Endometrial microvascular endothelial cells (primary cell): ENCODE measurements around the gene UBAC2. TPM values are rescaled to one million over a fixed set of nuclear protein-coding genes. Genes with fewer than 3 reads are reported as not detected.

Experiments
- in situ Hi-C: cut with HindIII; loops from 2 replicates; pipeline ENCODE4 v1.10.0; 2017; ENCODE audit warnings: low sequenced_read_pairs, low pct_unique_long_range_greater_than_20kb; ENCODE audit errors: inconsistent ontology term
- total RNA-seq: library from RNA; depleted of rRNA; stranded (reverse); fragments of >200 nt; gene quantifications from one replicate; pipeline ENCODE4 v1.2.3, GENCODE V29; 2015; ENCODE audit errors: inconsistent ontology term

Gene UBAC2
- total RNA-seq, 1 donor from 2014 or later = 56.8 TPM

- in situ Hi-C loops = no loop called here
Measured at GRCh38 chr13:99263126-99263785, 62.6 kb downstream of the UBAC2 start.

GRCh38 chr13:99264051-99264450, 63.4 kb downstream of the UBAC2 start:
- in situ Hi-C loops = no loop called here

GRCh38 chr13:99265162-99265800, 64.6 kb downstream of the UBAC2 start:
- in situ Hi-C loops = no loop called here

- in situ Hi-C loops = no loop called here
Measured at GRCh38 chr13:99265821-99266426, 65.3 kb downstream of the UBAC2 start.

GRCh38 chr13:99266827-99267226, 66.2 kb downstream of the UBAC2 start:
- in situ Hi-C loops = no loop called here

- in situ Hi-C loops = no loop called here
Measured at GRCh38 chr13:99267927-99268326, 67.3 kb downstream of the UBAC2 start.

- in situ Hi-C loops = no loop called here
Measured at GRCh38 chr13:99268822-99269221, 68.2 kb downstream of the UBAC2 start.

GRCh38 chr13:99269627-99270241, 69.1 kb downstream of the UBAC2 start:
- in situ Hi-C loops = no loop called here

GRCh38 chr13:99270518-99270917, 69.9 kb downstream of the UBAC2 start:
- in situ Hi-C loops = no loop called here

GRCh38 chr13:99271249-99271648, 70.6 kb downstream of the UBAC2 start:
- in situ Hi-C loops = no loop called here

- in situ Hi-C loops = no loop called here
Measured at GRCh38 chr13:99272481-99272880, 71.8 kb downstream of the UBAC2 start.

GRCh38 chr13:99273128-99273527, 72.5 kb downstream of the UBAC2 start:
- in situ Hi-C loops = no loop called here

- in situ Hi-C loops = no loop called here
Measured at GRCh38 chr13:99275093-99275469, 74.4 kb downstream of the UBAC2 start.

GRCh38 chr13:99276706-99277105, 76.1 kb downstream of the UBAC2 start:
- in situ Hi-C loops = no loop called here

GRCh38 chr13:99277629-99278028, 77.0 kb downstream of the UBAC2 start:
- in situ Hi-C loops = no loop called here

- in situ Hi-C loops = no loop called here
Measured at GRCh38 chr13:99278200-99278599, 77.5 kb downstream of the UBAC2 start.

GRCh38 chr13:99278843-99279242, 78.2 kb downstream of the UBAC2 start:
- in situ Hi-C loops = no loop called here

- in situ Hi-C loops = no loop called here
Measured at GRCh38 chr13:99279637-99280036, 79.0 kb downstream of the UBAC2 start.

GRCh38 chr13:99280166-99280565, 79.5 kb downstream of the UBAC2 start:
- in situ Hi-C loops = no loop called here

- in situ Hi-C loops = no loop called here
Measured at GRCh38 chr13:99281811-99282263, 81.2 kb downstream of the UBAC2 start.
